Trophoblast cell (in vitro differentiated cells and primary cell): Measurements from ENCODE around the gene ST8SIA3.
A peak's percentile ranks its signal among the peaks of the same experiment; 100 is the strongest.

ENCODE experiments used
- DNase-seq, 2 donors: peaks; one replicate each; pipeline ENCODE4 v3.0.0-alpha.2; 2016
- H2AFZ ChIP-seq: 2 replicates; pipeline ENCODE4 v1.6.1; 2013; ENCODE audit warnings: low read length, moderate library complexity, mild to moderate bottlenecking; ENCODE audit not compliant: insufficient read depth, poor library complexity
- H2AK5ac ChIP-seq: 2 replicates; pipeline ENCODE4 v1.6.1; 2013; ENCODE audit warnings: mild to moderate bottlenecking, low read length
- H2BK120ac ChIP-seq: 2 replicates; pipeline ENCODE4 v1.6.1; 2013; ENCODE audit warnings: low read length, mild to moderate bottlenecking, moderate library complexity; ENCODE audit not compliant: insufficient read depth, poor library complexity
- H2BK12ac ChIP-seq: 2 replicates; pipeline ENCODE4 v1.6.1; 2013; ENCODE audit warnings: mild to moderate bottlenecking, low read length, moderate library complexity
- H2BK5ac ChIP-seq: 2 replicates; pipeline ENCODE4 v1.6.1; 2013; ENCODE audit warnings: low read length, low read depth, moderate library complexity, mild to moderate bottlenecking; ENCODE audit not compliant: poor library complexity
- H3K14ac ChIP-seq: 2 replicates; pipeline ENCODE4 v1.6.1; 2013; ENCODE audit warnings: mild to moderate bottlenecking, low read length
- H3K18ac ChIP-seq: 2 replicates; pipeline ENCODE4 v1.6.1; 2013; ENCODE audit warnings: mild to moderate bottlenecking, low read length
- H3K23ac ChIP-seq: 2 replicates; pipeline ENCODE4 v1.6.1; 2013; ENCODE audit warnings: low read length
- H3K27ac ChIP-seq: 2 replicates; pipeline ENCODE4 v1.5.1; 2013; ENCODE audit warnings: low read depth, mild to moderate bottlenecking, inconsistent platforms, low read length, moderate library complexity
- H3K27me3 ChIP-seq: 2 replicates; pipeline ENCODE4 v1.6.1; 2013; ENCODE audit warnings: inconsistent platforms, mild to moderate bottlenecking, low read length, moderate library complexity; ENCODE audit not compliant: insufficient read depth
- H3K36me3 ChIP-seq, 2 experiments: 1 replicate in 1 of 2; 2 replicates in 1 of 2; pipeline ENCODE4 v1.6.1; 2013; ENCODE audit warnings: low read length in 2 of 2, mild to moderate bottlenecking in 2 of 2, moderate library complexity in 1 of 2; ENCODE audit not compliant: insufficient read depth in 2 of 2, control insufficient read depth in 1 of 2
- H3K4ac ChIP-seq: 2 replicates; pipeline ENCODE4 v1.6.1; 2013; ENCODE audit warnings: low read depth, mild to moderate bottlenecking, low read length, moderate library complexity
- H3K4me1 ChIP-seq, 2 experiments: 1 replicate in 1 of 2; 2 replicates in 1 of 2; pipeline ENCODE4 v1.6.1; 2013; ENCODE audit warnings: low read length in 2 of 2, mild to moderate bottlenecking in 2 of 2, moderate library complexity in 1 of 2; ENCODE audit not compliant: insufficient read depth in 2 of 2, control insufficient read depth in 1 of 2
- H3K4me2 ChIP-seq: 2 replicates; pipeline ENCODE4 v1.6.1; 2013; ENCODE audit warnings: inconsistent platforms, mild to moderate bottlenecking, low read length, moderate library complexity
- H3K4me3 ChIP-seq: 2 replicates; pipeline ENCODE4 v1.5.1; 2013; ENCODE audit warnings: mild to moderate bottlenecking, low read depth, low read length, inconsistent platforms
- H3K79me1 ChIP-seq: one replicate; pipeline ENCODE4 v1.6.1; 2013; ENCODE audit warnings: low read length
- H3K79me2 ChIP-seq: 2 replicates; pipeline ENCODE4 v1.6.1; 2013; ENCODE audit warnings: low read length, mild to moderate bottlenecking; ENCODE audit not compliant: control insufficient read depth, insufficient read depth, poor library complexity
- H3K9ac ChIP-seq: 2 replicates; pipeline ENCODE4 v1.6.1; 2013; ENCODE audit warnings: mild to moderate bottlenecking, low read length
- H3K9me3 ChIP-seq: 2 replicates; pipeline ENCODE4 v1.6.1; 2013; ENCODE audit warnings: low read depth, mild to moderate bottlenecking, control low read depth, inconsistent platforms, low read length; ENCODE audit not compliant: insufficient read depth
- H4K12ac ChIP-seq: 2 replicates; pipeline ENCODE4 v1.6.1; 2013; ENCODE audit warnings: low read depth, mild to moderate bottlenecking, low read length, moderate library complexity
- H4K8ac ChIP-seq: 2 replicates; pipeline ENCODE4 v1.6.1; 2013; ENCODE audit warnings: low read depth, mild to moderate bottlenecking, low read length, moderate library complexity
- H4K91ac ChIP-seq: one replicate; pipeline ENCODE4 v1.6.1; 2013; ENCODE audit warnings: low read depth, mild to moderate bottlenecking, low read length, moderate library complexity
- WGBS: extraction: QIAGEN DNeasy Blood & Tissue Kit; methylation state at CpG from one replicate; pipeline ENCODE4 v1.1.7; 2013; ENCODE audit warnings: missing lambda C conversion rate; ENCODE audit not compliant: insufficient read length, insufficient coverage; ENCODE audit errors: extremely low coverage; 5-methylcytosine and 5-hydroxymethylcytosine counted together

Gene ST8SIA3

GRCh38 chr18:57325491-57326166 is 26.7 kb upstream of the ST8SIA3 start:
- Histone ChIP-seq H2BK5ac (no peak overlapping the region), H3K27me3 (no peaks in the 10 kb centered on the region), H3K79me1 (no peaks in the 10 kb centered on the region)

DNA sequence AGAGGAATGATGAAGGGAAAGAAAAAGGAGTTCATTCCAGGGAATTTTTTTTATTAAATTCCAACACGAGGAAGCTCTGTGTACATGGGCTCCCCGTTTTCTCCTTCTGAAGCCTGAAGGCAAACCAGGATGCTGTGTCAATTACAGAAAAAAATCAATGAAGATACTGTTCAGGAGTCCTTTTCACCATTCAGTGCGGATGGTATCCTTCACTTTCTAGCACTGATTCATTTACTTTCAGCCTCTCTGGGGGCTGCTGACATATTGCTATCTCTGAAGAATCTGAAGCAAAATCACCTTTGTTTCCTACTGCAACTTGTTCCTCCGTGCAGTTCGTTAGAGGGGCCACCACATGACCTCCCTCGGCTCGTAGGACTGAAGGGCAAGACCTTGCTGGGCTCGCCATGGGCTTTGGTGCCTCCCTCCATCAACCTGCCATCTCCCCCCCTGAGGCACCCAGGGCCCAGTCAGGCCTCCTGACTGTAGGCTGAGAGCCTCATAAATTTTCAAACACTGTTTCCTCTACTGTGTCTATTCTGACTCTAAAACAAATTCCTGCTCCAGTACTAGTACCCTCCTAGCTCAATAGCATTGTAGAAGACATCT is 25.5 kb upstream of the ST8SIA3 start:
- no peak overlapping the region for H2BK120ac ChIP-seq
- WGBS = no CpG with 5 or more reads among the region's 8 CpGs
- H4K91ac ChIP-seq = no peak overlapping the region
- no peaks in the 10 kb centered on the region for H3K79me1 ChIP-seq
- no peak overlapping the region for H3K27ac ChIP-seq
- H2BK5ac ChIP-seq = no peak overlapping the region
- H4K12ac ChIP-seq = no peak overlapping the region
- H3K23ac ChIP-seq = no peak overlapping the region
- no peak overlapping the region for H3K14ac ChIP-seq
- DNase-seq = no peak
- H3K4me1 ChIP-seq = no peaks in the 10 kb centered on the region
- no peak overlapping the region for H3K4me3 ChIP-seq
- no peak overlapping the region for H3K18ac ChIP-seq
- H2AK5ac ChIP-seq = no peak overlapping the region
- H4K8ac ChIP-seq = no peak overlapping the region
- H3K9ac ChIP-seq = no peak overlapping the region
- no peaks in the 10 kb centered on the region for H3K9me3 ChIP-seq
- H3K79me2 ChIP-seq = no peaks in the 10 kb centered on the region
- no peaks in the 10 kb centered on the region for H3K36me3 ChIP-seq
- no peak overlapping the region for H3K4ac ChIP-seq
- no peak overlapping the region for H2BK12ac ChIP-seq
- H3K27me3 ChIP-seq = no peaks in the 10 kb centered on the region
- H3K4me2 ChIP-seq = no peak overlapping the region
- H2AFZ ChIP-seq = no peak overlapping the region

More at GRCh38 chr18:57325491-57326166, 26.7 kb upstream of the ST8SIA3 start:
- H3K4me1 ChIP-seq = no peaks in the 10 kb centered on the region
- H4K91ac ChIP-seq = no peak overlapping the region
- H3K36me3 ChIP-seq = no peaks in the 10 kb centered on the region
- DNase-seq = peak in 1 of 2 donors; percentile 13
- no peak overlapping the region for H4K12ac ChIP-seq
- H3K18ac ChIP-seq = no peak overlapping the region
- no CpG with 5 or more reads among the region's 1 CpG for WGBS
- H3K4me2 ChIP-seq = no peak overlapping the region
- no peak overlapping the region for H3K23ac ChIP-seq
- no peaks in the 10 kb centered on the region for H3K9me3 ChIP-seq
- no peak overlapping the region for H3K4ac ChIP-seq
- no peak overlapping the region for H2AFZ ChIP-seq
- H2BK120ac ChIP-seq = no peak overlapping the region
- H3K9ac ChIP-seq = no peak overlapping the region
- no peak overlapping the region for H4K8ac ChIP-seq
- no peak overlapping the region for H2BK12ac ChIP-seq
- H2AK5ac ChIP-seq = no peak overlapping the region
- H3K79me2 ChIP-seq = no peaks in the 10 kb centered on the region
- no peak overlapping the region for H3K4me3 ChIP-seq
- H3K27ac ChIP-seq = no peak overlapping the region
- no peak overlapping the region for H3K14ac ChIP-seq

DNA sequence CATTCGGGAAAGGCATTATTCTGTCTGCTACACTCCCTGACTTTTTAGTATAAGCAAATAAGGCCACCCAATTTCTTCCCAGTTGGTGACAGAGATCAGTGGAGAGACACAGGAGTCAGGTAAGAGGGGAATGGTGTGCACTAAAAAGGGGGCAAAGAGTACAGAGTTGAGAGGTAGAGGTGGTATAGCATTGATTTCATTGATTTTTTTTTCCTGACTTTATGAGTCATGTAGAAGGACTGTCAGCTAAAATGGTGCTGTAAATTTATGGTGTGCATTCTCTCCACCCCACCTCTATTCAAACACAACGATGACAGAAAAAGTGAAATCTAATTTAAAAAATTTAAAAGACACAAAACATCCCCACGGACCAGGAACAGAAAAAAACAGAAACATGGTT is 23.7 kb upstream of the ST8SIA3 start:
- Histone ChIP-seq H3K14ac (no peak overlapping the region), H3K4me3 (no peak overlapping the region), H4K91ac (no peak overlapping the region), H3K4me2 (no peak overlapping the region), H3K4me1 (no peaks in the 10 kb centered on the region), H4K12ac (no peak overlapping the region), H2BK120ac (no peak overlapping the region), H2BK5ac (no peak overlapping the region), H3K4ac (no peak overlapping the region), H3K23ac (no peak overlapping the region), H3K36me3 (no peaks in the 10 kb centered on the region), H3K27ac (no peak overlapping the region), H3K18ac (no peak overlapping the region), H3K79me1 (no peaks in the 10 kb centered on the region), H3K9ac (no peak overlapping the region), H4K8ac (no peak overlapping the region), H2AK5ac (no peak overlapping the region), H3K79me2 (no peaks in the 10 kb centered on the region), H2AFZ (no peak overlapping the region), H3K27me3 (no peaks in the 10 kb centered on the region), H3K9me3 (no peaks in the 10 kb centered on the region), H2BK12ac (no peak overlapping the region)
- no CpG with 5 or more reads among the region's 3 CpGs for WGBS
- no peak for DNase-seq

GRCh38 chr18:57329856-57330255 is 22.5 kb upstream of the ST8SIA3 start:
- no peaks in the 10 kb centered on the region for H3K27me3 ChIP-seq
- no peak overlapping the region for H3K18ac ChIP-seq
- no peak overlapping the region for H3K27ac ChIP-seq
- H3K9me3 ChIP-seq = no peaks in the 10 kb centered on the region
- no peak overlapping the region for H4K91ac ChIP-seq
- no peak overlapping the region for H2BK5ac ChIP-seq
- no peaks in the 10 kb centered on the region for H3K36me3 ChIP-seq
- no CpG with 5 or more reads among the region's 5 CpGs for WGBS
- H3K9ac ChIP-seq = no peak overlapping the region
- peak; percentile 39 to 52 for DNase-seq
- H3K4me3 ChIP-seq = no peak overlapping the region
- no peak overlapping the region for H4K8ac ChIP-seq
- H3K4me1 ChIP-seq = no peaks in the 10 kb centered on the region
- H2AFZ ChIP-seq = no peak overlapping the region
- no peak overlapping the region for H4K12ac ChIP-seq
- H3K79me2 ChIP-seq = no peaks in the 10 kb centered on the region
- H3K79me1 ChIP-seq = no peaks in the 10 kb centered on the region
- H2BK12ac ChIP-seq = no peak overlapping the region
- H3K14ac ChIP-seq = no peak overlapping the region
- no peak overlapping the region for H3K4ac ChIP-seq
- H2AK5ac ChIP-seq = no peak overlapping the region
- no peak overlapping the region for H3K4me2 ChIP-seq
- H2BK120ac ChIP-seq = no peak overlapping the region
- H3K23ac ChIP-seq = no peak overlapping the region
